Thyroid gland (tissue), 4 donors: ENCODE results near the gene NUDT17.

Experiments used
- CTCF ChIP-seq, 6 experiments: fragments of 200-600 bp in 3 of 6; fragments of 450-650 bp in 3 of 6; sonication (generic) in 3 of 6; IDR thresholded peaks; one replicate each; pipeline ENCODE4 v1.5.1; 2016 to 2019; ENCODE audit warnings: antibody characterized with exemption in 6 of 6, mild to moderate bottlenecking in 2 of 6, inconsistent platforms in 1 of 6, moderate library complexity in 1 of 6
- POLR2A ChIP-seq, 2 donors: fragments of 450-650 bp; IDR thresholded peaks; one replicate each; pipeline ENCODE4 v1.6.1; 2017; ENCODE audit warnings: antibody characterized with exemption in 2 of 2, mild to moderate bottlenecking in 2 of 2, moderate library complexity in 1 of 2

GRCh38 chr1:145846201-145846612 lies 777 bp downstream of the NUDT17 start:
- no peak for TF ChIP-seq POLR2A (IDR thresholded peaks at IDR 0.05)
- peak in 5 of 6 experiments; percentile 13 to 55 (median 41) for TF ChIP-seq CTCF (IDR thresholded peaks at IDR 0.05)
